ENCODE data around the gene TBCC.

The TBCC gene, protein sequence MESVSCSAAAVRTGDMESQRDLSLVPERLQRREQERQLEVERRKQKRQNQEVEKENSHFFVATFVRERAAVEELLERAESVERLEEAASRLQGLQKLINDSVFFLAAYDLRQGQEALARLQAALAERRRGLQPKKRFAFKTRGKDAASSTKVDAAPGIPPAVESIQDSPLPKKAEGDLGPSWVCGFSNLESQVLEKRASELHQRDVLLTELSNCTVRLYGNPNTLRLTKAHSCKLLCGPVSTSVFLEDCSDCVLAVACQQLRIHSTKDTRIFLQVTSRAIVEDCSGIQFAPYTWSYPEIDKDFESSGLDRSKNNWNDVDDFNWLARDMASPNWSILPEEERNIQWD

DNA sequence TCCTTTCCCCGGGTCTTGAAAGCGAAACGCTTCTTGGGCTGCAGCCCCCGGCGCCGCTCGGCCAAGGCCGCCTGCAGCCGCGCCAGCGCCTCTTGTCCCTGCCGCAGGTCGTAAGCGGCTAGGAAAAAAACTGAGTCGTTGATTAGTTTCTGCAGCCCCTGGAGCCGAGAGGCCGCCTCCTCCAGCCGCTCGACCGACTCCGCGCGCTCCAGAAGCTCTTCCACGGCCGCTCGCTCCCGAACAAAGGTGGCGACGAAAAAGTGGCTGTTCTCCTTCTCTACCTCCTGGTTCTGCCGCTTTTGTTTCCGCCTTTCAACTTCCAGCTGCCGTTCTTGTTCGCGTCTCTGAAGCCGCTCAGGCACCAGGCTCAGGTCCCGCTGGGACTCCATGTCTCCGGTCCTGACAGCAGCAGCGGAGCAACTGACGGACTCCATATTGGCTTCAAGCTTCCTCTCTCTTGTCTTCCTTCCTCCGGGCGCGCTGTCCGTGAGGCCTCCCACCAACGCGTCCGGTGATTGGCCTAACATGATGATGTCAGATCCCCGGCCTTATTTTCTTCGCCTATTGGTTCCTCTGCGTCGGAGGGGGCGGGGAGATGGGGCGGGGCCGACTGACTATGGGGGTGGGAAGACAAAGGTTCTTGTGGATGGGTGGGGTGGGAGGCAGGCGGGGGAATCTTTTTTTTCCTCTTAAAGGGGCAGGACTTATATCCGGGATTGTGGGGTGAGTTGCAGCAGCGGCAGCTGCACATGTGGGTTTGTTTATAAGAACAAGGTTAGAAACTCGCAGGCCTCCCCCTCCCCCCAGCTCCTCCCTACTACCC is at the start of gene TBCC:
TSS of gene TBCC (minus strand) at position 464 of the 823 bp plus-strand sequence. CDS start at position 434, 30 bp downstream.
- TF ChIP-seq, protein P1, sequence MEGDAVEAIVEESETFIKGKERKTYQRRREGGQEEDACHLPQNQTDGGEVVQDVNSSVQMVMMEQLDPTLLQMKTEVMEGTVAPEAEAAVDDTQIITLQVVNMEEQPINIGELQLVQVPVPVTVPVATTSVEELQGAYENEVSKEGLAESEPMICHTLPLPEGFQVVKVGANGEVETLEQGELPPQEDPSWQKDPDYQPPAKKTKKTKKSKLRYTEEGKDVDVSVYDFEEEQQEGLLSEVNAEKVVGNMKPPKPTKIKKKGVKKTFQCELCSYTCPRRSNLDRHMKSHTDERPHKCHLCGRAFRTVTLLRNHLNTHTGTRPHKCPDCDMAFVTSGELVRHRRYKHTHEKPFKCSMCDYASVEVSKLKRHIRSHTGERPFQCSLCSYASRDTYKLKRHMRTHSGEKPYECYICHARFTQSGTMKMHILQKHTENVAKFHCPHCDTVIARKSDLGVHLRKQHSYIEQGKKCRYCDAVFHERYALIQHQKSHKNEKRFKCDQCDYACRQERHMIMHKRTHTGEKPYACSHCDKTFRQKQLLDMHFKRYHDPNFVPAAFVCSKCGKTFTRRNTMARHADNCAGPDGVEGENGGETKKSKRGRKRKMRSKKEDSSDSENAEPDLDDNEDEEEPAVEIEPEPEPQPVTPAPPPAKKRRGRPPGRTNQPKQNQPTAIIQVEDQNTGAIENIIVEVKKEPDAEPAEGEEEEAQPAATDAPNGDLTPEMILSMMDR (IDR thresholded peaks at IDR 0.05; ENCODE audit: low read depth, low read length), result no peak
- DNase-seq (ENCODE audit: extremely low read depth, low read depth), result peak; percentile 99

DNA sequence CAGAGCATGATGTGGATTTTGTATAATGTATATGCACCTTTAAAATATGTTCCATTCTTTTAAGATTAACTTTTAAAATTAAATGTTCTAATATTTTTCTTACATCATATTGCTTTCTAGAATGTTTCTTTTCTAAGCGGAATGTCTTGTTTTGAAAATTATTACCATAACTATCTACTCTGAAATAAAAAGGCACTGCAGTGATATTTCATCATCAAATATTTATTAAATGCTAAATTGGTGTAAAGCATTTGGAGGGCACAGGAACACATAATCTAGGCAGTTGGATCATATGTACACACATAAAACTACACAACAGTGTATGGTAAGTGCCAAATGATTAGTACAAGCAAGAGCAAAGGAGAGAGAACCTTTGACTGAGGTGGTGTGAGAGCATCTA is 49.7 kb upstream of the TBCC start:
- DNase-seq (ENCODE audit: extremely low read depth, low read depth), result no peak
- TF ChIP-seq, protein P1 (IDR thresholded peaks at IDR 0.05; ENCODE audit: low read depth, low read length), result no peak

DNA sequence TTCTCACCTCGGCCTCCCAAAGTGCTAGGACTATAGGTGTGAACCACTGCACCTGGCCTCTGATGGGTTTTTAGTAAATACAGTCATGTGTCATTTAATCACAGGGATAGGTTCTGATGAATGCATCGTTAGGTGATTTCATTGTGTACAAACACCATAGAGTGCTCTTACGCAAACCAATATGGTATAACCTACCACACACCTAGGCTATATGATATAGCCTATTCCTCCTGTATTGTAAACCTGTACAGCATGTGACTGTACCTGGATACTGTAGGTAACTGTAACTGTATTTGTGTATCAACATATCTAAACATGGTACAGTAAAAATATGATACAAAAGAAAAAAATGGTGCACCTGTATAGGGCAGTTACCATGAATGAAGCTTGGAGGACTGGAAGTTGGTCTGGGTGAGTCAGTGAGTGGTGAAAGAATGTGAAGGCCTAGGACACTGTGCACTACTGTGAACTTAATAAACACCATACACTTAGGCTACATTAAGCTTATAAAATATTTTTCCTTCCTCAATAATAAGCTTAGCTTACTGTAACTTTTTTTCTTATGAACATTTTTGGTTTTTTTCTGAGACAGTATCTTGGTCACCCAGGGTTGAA is 45.9 kb upstream of the TBCC start:
- DNase-seq (ENCODE audit: extremely low read depth, low read depth), result no peak
- TF ChIP-seq, protein P1 (IDR thresholded peaks at IDR 0.05; ENCODE audit: low read depth, low read length), result no peak

DNA sequence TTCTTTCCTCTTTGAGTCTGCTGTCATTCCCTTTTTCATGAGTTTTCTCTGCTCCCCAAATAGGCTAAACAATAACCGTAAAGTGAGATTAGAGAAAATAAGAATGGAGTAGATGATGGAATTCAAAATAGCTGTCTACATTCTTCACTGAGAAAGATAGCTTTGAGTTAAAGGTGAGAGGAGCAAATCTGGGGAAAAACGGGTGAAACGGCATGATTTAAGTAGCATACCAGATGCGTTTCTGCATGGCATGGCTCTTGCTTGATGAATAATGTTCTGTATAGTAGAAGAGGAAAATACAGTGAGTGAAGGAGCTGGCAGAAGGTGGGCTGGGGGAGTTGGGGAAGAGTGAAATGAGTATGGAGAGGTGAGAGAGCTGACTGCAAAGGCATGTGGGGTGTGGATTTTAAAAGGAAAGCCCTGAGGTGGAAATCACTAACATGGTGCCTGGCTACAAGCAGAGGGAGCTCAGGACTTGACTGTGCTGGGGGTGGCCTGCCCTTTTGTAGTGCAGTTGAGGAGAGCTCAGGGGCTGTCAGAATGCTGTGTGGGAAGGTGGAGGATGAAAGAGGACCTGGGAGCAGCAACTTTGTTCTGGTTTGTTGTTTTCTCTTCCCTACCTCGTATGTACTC is 44.8 kb upstream of the TBCC start:
- TF ChIP-seq, protein P1 (IDR thresholded peaks at IDR 0.05; ENCODE audit: low read depth, low read length), result no peak
- DNase-seq (ENCODE audit: extremely low read depth, low read depth), result no peak

DNA sequence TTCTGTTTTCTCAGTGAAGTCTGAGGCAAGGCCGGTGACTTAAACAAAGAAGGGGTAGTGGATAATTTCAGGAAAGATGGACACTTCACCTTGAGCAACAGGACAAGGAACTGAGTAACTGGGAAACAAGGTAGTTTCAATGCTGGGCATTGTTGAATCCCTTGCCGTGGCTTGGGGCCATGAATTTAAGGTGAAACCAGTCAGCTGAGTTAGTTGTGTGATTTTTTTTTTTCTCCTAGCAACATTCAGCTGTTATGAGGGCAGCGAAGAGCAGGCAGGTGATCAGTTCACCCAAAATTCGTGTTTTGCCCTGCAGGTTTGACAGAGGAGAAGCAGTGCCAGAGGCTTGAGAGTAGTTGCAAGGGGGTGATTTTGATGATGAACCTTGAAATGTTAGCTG is 42.8 kb upstream of the TBCC start:
- TF ChIP-seq, protein P1 (IDR thresholded peaks at IDR 0.05; ENCODE audit: low read depth, low read length), result no peak
- DNase-seq (ENCODE audit: extremely low read depth, low read depth), result no peak

DNA sequence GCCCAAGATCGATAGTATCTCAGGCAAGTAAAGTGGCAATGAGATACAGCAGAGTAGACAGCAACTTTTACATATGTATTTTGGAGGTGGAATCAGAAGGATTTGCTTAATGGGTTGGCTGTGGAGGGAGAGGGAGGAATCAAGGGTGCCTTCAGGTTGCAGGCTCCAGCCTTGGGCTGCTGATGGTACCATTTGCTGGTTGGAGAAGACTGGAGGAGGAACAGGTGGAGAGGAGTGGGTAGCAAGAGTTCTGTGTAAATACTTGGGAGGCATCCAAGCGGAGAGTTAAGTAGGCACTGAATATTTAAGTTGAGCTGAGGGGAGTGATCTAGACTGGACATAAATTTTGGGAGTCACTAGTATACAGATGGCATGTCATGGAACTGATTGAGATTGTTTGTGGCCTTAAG is 41.2 kb upstream of the TBCC start:
- TF ChIP-seq, protein P1 (IDR thresholded peaks at IDR 0.05; ENCODE audit: low read depth, low read length), result no peak
- DNase-seq (ENCODE audit: extremely low read depth, low read depth), result no peak
